Naive B cell (primary cell): ENCODE measurements around the gene TMX4. TPM values are rescaled to one million over a fixed set of nuclear protein-coding genes. Genes with fewer than 3 reads are reported as not detected.
"Not testable (repeated sequence)": the region's sequence is repeated elsewhere in the genome, so short reads cannot be mapped to it uniquely, and the experiment has no call there.

Source experiments
- ATAC-seq, 2 donors: fragments of 150-1000 bp; cut with Tn5 transposase; 2 replicates each; pipeline ENCODE4 v1.10.0; 2021; ENCODE audit warnings: low read depth in 2 of 2, mild to moderate bottlenecking in 2 of 2, moderate library complexity in 2 of 2
- DNase-seq: peaks from one replicate; pipeline ENCODE4 v3.0.0; 2022
- H3K27ac Mint-ChIP-seq, 6 donors: one replicate each; pipeline ENCODE4 v1.8.0; 2020 to 2022; ENCODE audit warnings: mild to moderate bottlenecking in 6 of 6, mixed read lengths in 6 of 6, moderate library complexity in 5 of 6, inconsistent platforms in 2 of 6
- H3K27me3 Mint-ChIP-seq, 3 donors: one replicate each; pipeline ENCODE4 v1.8.0; 2021 to 2022; ENCODE audit warnings: mixed read lengths in 3 of 3, mild to moderate bottlenecking in 1 of 3
- H3K36me3 Mint-ChIP-seq, 2 donors: one replicate each; pipeline ENCODE4 v1.8.0; 2020 to 2022; ENCODE audit warnings: mixed read lengths in 2 of 2, inconsistent platforms in 1 of 2, mild to moderate bottlenecking in 1 of 2
- H3K4me1 Mint-ChIP-seq, 3 donors: one replicate each; pipeline ENCODE4 v1.8.0; 2020 to 2022; ENCODE audit warnings: mixed read lengths in 3 of 3, inconsistent platforms in 1 of 3, mild to moderate bottlenecking in 1 of 3, moderate library complexity in 1 of 3
- H3K4me3 Mint-ChIP-seq, 8 donors: one replicate each; pipeline ENCODE4 v1.8.0; 2020 to 2022; ENCODE audit warnings: mild to moderate bottlenecking in 8 of 8, mixed read lengths in 8 of 8, moderate library complexity in 8 of 8, inconsistent platforms in 2 of 8
- H3K9me3 Mint-ChIP-seq, 7 donors: one replicate each; pipeline ENCODE4 v1.8.0; 2020 to 2022; ENCODE audit warnings: mixed read lengths in 7 of 7, mild to moderate bottlenecking in 5 of 7, inconsistent platforms in 2 of 7, moderate library complexity in 1 of 7
- polyA plus RNA-seq, 6 donors: library from polyadenylated mRNA; unstranded; fragments of 300-500 nt; fragmentation: Illumina TruSeq; gene quantifications; one replicate each; pipeline ENCODE4 v1.2.3, GENCODE V29; 2021; ENCODE audit warnings: low read depth in 6 of 6

TMX4 gene
- polyA plus RNA-seq, 6 donors from 2014 or later, result 41.9 to 56.9 (median 47.8) TPM

GRCh38 chr20:8039042-8039441 lies 19.5 kb upstream of the TMX4 start:
- DNase-seq (no peak), ATAC-seq (no peak)
- Mint-ChIP-seq H3K27ac (no peak overlapping the region), H3K4me3 (no peak overlapping the region), H3K27me3 (peaks cover 0 to 5% (median 4%) of the 10 kb centered on the region in 3 donors), H3K9me3 (no peaks in the 10 kb centered on the region), H3K4me1 (no peaks in the 10 kb centered on the region), H3K36me3 (no peaks in the 10 kb centered on the region)

GRCh38 chr20:8036771-8037170 lies 17.2 kb upstream of the TMX4 start:
- no peaks in the 10 kb centered on the region for H3K4me1 Mint-ChIP-seq
- ATAC-seq (no peak), DNase-seq (no peak)
- no peaks in the 10 kb centered on the region for H3K36me3 Mint-ChIP-seq
- no peak overlapping the region for H3K4me3 Mint-ChIP-seq
- H3K27ac Mint-ChIP-seq, result peak overlapping the region in 1 of 6 donors; percentile 25
- no peaks in the 10 kb centered on the region for H3K9me3 Mint-ChIP-seq
- peaks cover 0 to 5% (median 0%) of the 10 kb centered on the region in 3 donors for H3K27me3 Mint-ChIP-seq

- Mint-ChIP-seq H3K4me3 (no peak overlapping the region), H3K27me3 (no peaks in the 10 kb centered on the region), H3K4me1 (no peaks in the 10 kb centered on the region), H3K9me3 (no peaks in the 10 kb centered on the region), H3K27ac (no peak overlapping the region), H3K36me3 (no peaks in the 10 kb centered on the region)
- no peak for ATAC-seq
- no peak for DNase-seq
Observed at GRCh38 chr20:8033151-8033841, 13.7 kb upstream of the TMX4 start.

GRCh38 chr20:8032499-8032898 lies 12.9 kb upstream of the TMX4 start:
- Mint-ChIP-seq H3K27me3 (no peaks in the 10 kb centered on the region), H3K9me3 (no peaks in the 10 kb centered on the region), H3K4me3 (no peak overlapping the region), H3K36me3 (no peaks in the 10 kb centered on the region), H3K27ac (no peak overlapping the region), H3K4me1 (no peaks in the 10 kb centered on the region)
- ATAC-seq, result no peak
- DNase-seq, result no peak

- not testable (repeated sequence) for H3K27me3 Mint-ChIP-seq, H3K9me3 Mint-ChIP-seq
Observed at GRCh38 chr20:8031539-8031938, 12.0 kb upstream of the TMX4 start.

DNA sequence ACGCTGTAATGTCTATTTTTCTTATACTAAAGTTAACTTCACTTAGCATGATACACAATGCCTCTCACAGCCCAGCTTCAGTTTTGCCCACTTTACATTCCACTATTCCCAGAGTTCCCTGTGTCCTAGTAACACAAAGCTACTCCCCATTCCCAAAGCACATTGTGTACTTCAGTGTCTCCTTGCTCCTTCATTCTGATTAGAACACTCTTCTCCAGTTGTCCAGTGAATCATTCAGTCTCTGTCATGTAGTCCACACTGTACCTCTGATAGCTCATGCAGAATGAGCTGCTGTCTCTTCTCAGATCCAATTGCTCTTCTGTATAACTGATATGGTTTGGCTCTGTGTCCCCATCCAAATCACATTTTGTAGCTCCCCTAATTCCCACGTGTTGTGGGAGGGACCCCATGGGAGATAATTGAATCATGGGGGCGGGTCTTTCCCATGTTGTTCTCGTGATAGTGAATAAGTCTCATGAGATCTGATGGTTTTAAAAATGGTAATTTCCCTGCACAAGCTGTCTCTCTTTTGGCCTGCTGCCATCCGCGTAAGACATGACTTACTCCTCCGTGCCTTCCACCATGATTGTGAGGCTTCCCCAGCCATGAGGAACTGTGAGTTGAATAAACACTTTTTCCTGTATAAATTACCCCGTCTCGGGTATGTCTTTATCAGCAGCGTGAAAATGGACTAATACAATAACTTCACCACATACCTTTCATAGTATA lies 2.1 kb upstream of the TMX4 start:
- no peaks in the 10 kb centered on the region for H3K27me3 Mint-ChIP-seq
- ATAC-seq (no peak), DNase-seq (no peak)
- no peak overlapping the region for H3K4me3 Mint-ChIP-seq
- no peaks in the 10 kb centered on the region for H3K36me3 Mint-ChIP-seq
- no peaks in the 10 kb centered on the region for H3K9me3 Mint-ChIP-seq
- H3K27ac Mint-ChIP-seq, result no peak overlapping the region
- H3K4me1 Mint-ChIP-seq, result peaks cover 0 to 14% (median 14%) of the 10 kb centered on the region in 3 donors

More at GRCh38 chr20:8031539-8031938, 12.0 kb upstream of the TMX4 start:
- not testable (repeated sequence) for ATAC-seq, DNase-seq, H3K4me3 Mint-ChIP-seq, H3K4me1 Mint-ChIP-seq, H3K36me3 Mint-ChIP-seq
- H3K27ac Mint-ChIP-seq, result peak overlapping the region in 1 of 6 donors; percentile 9

- Mint-ChIP-seq H3K4me3 (no peak overlapping the region), H3K27ac (no peak overlapping the region), H3K4me1 (peaks cover 0 to 17% (median 15%) of the 10 kb centered on the region in 3 donors), H3K9me3 (no peaks in the 10 kb centered on the region), H3K36me3 (no peaks in the 10 kb centered on the region), H3K27me3 (no peaks in the 10 kb centered on the region)
- peak; percentile 42 to 62 for ATAC-seq
- peak; percentile 60 for DNase-seq
Observed at GRCh38 chr20:8020314-8021079, 936 bp upstream of the TMX4 start.

- peak in 1 of 2 donors; percentile 27 for ATAC-seq
- DNase-seq, result no peak
- H3K27ac Mint-ChIP-seq, result no peak overlapping the region
Observed at GRCh38 chr20:8019998-8020247, 362 bp upstream of the TMX4 start.

GRCh38 chr20:8018958-8019245 lies 659 bp downstream of the TMX4 start:
- H3K27ac Mint-ChIP-seq, result peak overlapping the region in 4 of 6 donors; percentile 50 to 91 (median 73)
- peaks cover 14 to 30% (median 27%) of the 10 kb centered on the region in 3 donors for H3K4me1 Mint-ChIP-seq
- H3K27me3 Mint-ChIP-seq, result no peaks in the 10 kb centered on the region
- H3K9me3 Mint-ChIP-seq, result no peaks in the 10 kb centered on the region
- H3K4me3 Mint-ChIP-seq, result peak overlapping the region in 5 of 8 donors; percentile 90 to 94 (median 93)
- no peaks in the 10 kb centered on the region for H3K36me3 Mint-ChIP-seq
- DNase-seq (peak; percentile 76), ATAC-seq (peak; percentile 56 to 62)

More at GRCh38 chr20:8019998-8020247, 362 bp upstream of the TMX4 start:
- Mint-ChIP-seq H3K4me1 (peaks cover 4 to 21% (median 20%) of the 10 kb centered on the region in 3 donors), H3K27me3 (no peaks in the 10 kb centered on the region), H3K9me3 (no peaks in the 10 kb centered on the region), H3K36me3 (no peaks in the 10 kb centered on the region), H3K4me3 (no peak overlapping the region)

DNA sequence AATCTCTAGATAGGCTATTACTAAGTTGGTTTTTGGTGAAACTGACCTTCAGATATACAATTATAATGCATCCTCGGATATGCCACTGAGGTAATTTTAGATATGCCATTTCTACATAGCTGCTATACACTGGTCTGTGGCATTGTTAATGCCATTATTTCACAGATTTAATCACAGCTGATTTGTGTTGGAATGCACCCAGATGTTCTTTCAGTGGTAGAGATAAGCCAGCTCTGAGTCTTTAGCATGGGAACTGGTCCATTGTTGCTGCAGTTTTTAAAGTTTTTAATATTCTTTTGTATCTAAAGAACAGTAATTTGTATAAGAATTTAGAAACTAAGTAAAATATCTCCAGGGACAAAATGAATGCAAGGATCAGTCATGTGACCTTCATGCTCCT lies 6.8 kb downstream of the TMX4 start:
- Mint-ChIP-seq H3K36me3 (peaks cover 0 to 1% of the 10 kb centered on the region in 2 donors), H3K27ac (no peak overlapping the region), H3K9me3 (no peaks in the 10 kb centered on the region), H3K4me3 (no peak overlapping the region), H3K27me3 (no peaks in the 10 kb centered on the region), H3K4me1 (peaks cover 23 to 34% (median 33%) of the 10 kb centered on the region in 3 donors)
- ATAC-seq, result no peak
- no peak for DNase-seq

GRCh38 chr20:8008733-8009132 lies 10.8 kb downstream of the TMX4 start:
- Mint-ChIP-seq H3K27ac (no peak overlapping the region), H3K4me1 (peaks cover 12 to 33% (median 27%) of the 10 kb centered on the region in 3 donors), H3K4me3 (no peak overlapping the region), H3K36me3 (peaks cover 18 to 20% of the 10 kb centered on the region in 2 donors), H3K9me3 (no peaks in the 10 kb centered on the region), H3K27me3 (no peaks in the 10 kb centered on the region)
- no peak for ATAC-seq
- no peak for DNase-seq

DNA sequence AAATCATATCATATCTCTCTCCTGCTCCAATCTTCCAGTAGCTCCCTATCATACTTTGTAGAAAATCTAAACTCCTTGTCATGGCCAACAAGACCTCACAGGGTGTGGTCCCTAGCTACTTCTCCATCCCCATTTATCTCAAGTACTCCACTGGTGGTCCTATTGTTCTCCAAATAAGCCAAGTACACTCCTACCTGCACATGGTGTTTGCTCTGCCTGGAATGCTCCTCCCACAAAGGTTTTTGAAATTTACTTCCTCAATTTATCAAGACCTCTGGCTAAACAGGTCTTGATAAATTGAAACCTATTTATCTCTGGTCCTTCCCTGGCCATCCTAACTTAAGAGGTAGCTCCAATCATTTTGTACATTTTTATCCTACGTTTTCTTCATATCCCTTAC lies 12.1 kb downstream of the TMX4 start:
- H3K27me3 Mint-ChIP-seq, result no peaks in the 10 kb centered on the region
- peaks cover 18 to 20% of the 10 kb centered on the region in 2 donors for H3K36me3 Mint-ChIP-seq
- no peak for DNase-seq

GRCh38 chr20:8005575-8006366 lies 13.8 kb downstream of the TMX4 start:
- H3K4me3 Mint-ChIP-seq, result no peak overlapping the region
- H3K36me3 Mint-ChIP-seq, result peaks cover 24 to 25% of the 10 kb centered on the region in 2 donors
- H3K4me1 Mint-ChIP-seq, result peaks cover 10 to 18% (median 14%) of the 10 kb centered on the region in 3 donors
- no peaks in the 10 kb centered on the region for H3K27me3 Mint-ChIP-seq
- DNase-seq (no peak), ATAC-seq (no peak)
- H3K9me3 Mint-ChIP-seq, result no peaks in the 10 kb centered on the region
- peak overlapping the region in 3 of 6 donors; percentile 30 to 80 (median 73) for H3K27ac Mint-ChIP-seq

More for the DNA sequence above, 12.1 kb downstream of the TMX4 start:
- ATAC-seq, result no peak
- H3K9me3 Mint-ChIP-seq, result no peaks in the 10 kb centered on the region
- peak overlapping the region in 1 of 8 donors; percentile 23 for H3K4me3 Mint-ChIP-seq
- peak overlapping the region in 2 of 6 donors; percentile 19 to 21 for H3K27ac Mint-ChIP-seq
- H3K4me1 Mint-ChIP-seq, result peaks cover 12 to 31% (median 22%) of the 10 kb centered on the region in 3 donors
